Measurements from ENCODE around the gene RAB27A. TPM values are rescaled to one million over a fixed set of nuclear protein-coding genes. Genes with fewer than 3 reads are reported as not detected.

Gene RAB27A
- total and polyA plus RNA-seq, 2 of the 8 experiments (the other 6 are each of a cell fraction or from before 2014, with no cell fraction given): 2.3 to 6.5 TPM

DNA sequence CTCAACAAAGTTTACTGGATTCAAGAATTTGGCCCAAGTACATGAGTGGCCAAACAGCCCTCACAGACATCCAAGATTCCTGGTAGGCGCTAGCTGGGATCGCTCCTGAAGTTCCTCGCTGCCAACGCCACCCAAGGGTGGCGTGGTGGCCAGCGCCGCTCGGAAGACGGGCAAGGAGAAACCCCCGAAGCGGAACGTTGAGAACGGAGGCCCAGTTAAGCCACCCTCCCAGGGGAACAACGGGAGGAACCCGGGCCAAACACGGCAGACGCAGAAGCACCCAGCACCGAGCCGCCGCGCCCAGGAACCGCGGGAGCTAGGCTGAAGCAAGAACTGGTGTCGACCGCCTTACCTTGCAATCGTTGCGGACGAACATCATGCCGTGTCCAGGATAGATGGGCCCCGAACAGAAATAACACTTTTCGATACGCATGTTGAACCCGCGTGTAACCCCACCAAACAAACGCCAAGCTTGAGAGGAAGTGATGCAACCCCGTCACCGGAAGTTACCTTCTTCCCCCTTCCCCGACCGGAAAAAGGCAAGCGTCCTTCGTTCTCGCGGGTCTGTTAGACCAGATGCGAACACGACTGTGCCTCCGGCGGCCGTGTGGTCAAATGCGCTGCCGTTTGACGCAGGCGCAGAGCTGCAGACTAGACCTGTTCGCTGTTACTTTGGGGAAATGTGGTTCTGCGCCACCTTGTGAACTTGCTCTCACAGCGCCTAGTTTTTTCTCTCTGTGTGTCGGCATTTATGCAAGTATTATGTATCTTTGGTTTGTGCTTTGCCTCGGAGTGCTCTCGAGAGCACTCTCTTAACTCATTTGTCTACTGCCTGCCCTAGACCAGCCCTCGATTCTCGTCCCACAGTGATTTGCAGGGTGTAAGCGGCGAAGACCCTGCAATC, 92.9 kb downstream of the RAB27A start, which contains the start of gene RSL24D1 (continued):
- TF ChIP-seq MAFK (IDR thresholded peaks at IDR 0.05; ENCODE audit: low read depth, low read length): no peak
- peak; percentile 91 for TF ChIP-seq CHD2 (IDR thresholded peaks at IDR 0.05; ENCODE audit: low read length)
